PFSK-1 (cell line): Measurements from ENCODE around the gene NELFB.

Source experiments
- FOXP2 ChIP-seq: optimal IDR thresholded peaks from 2 replicates; pipeline ENCODE3; 2011; ENCODE audit warnings: borderline replicate concordance, control low read depth, inconsistent platforms; ENCODE audit not compliant: insufficient read depth; ENCODE audit errors: extremely low read length, extremely low read depth
- POLR2AphosphoS5 ChIP-seq: IDR thresholded peaks from 2 replicates; pipeline ENCODE4 v1.6.1; 2012; ENCODE audit warnings: low read depth, mild to moderate bottlenecking, control low read depth, low read length, moderate library complexity
- REST ChIP-seq, 2 experiments: IDR thresholded peaks; 2 replicates each; pipeline versions ENCODE4 v1.6.1 to v1.8.0; 2011 to 2012; ENCODE audit warnings: low read depth in 2 of 2, low read length in 2 of 2, control low read depth in 1 of 2, inconsistent platforms in 1 of 2, mild to moderate bottlenecking in 1 of 2, moderate library complexity in 1 of 2; ENCODE audit not compliant: insufficient read depth in 1 of 2
- SIN3A ChIP-seq: IDR thresholded peaks from 2 replicates; pipeline ENCODE4 v1.6.1; 2012; ENCODE audit warnings: mild to moderate bottlenecking, low read length, moderate library complexity, borderline replicate concordance; ENCODE audit not compliant: insufficient read depth
- TAF1 ChIP-seq: IDR thresholded peaks from 2 replicates; pipeline ENCODE4 v1.6.1; 2012; ENCODE audit warnings: low read length, control low read depth, borderline replicate concordance; ENCODE audit not compliant: insufficient read depth

Gene NELFB

GRCh38 chr9:137267933-137268355 is 12.8 kb downstream of the NELFB start:
- TF ChIP-seq SIN3A = no peak
- TF ChIP-seq REST (IDR thresholded peaks at IDR 0.05; ENCODE audit: insufficient read depth in 1 of 2, low read depth in 2 of 2, low read length in 2 of 2) = no peak
- TF ChIP-seq POLR2AphosphoS5 = no peak
- no peak for TF ChIP-seq TAF1
- TF ChIP-seq FOXP2 = no peak

GRCh38 chr9:137268538-137269201 is 13.5 kb downstream of the NELFB start:
- TF ChIP-seq TAF1 (no peak), REST (IDR thresholded peaks at IDR 0.05; ENCODE audit: insufficient read depth in 1 of 2, low read depth in 2 of 2, low read length in 2 of 2) (no peak), SIN3A (no peak), FOXP2 (no peak), POLR2AphosphoS5 (no peak)

- TF ChIP-seq TAF1 (no peak), REST (IDR thresholded peaks at IDR 0.05; ENCODE audit: insufficient read depth in 1 of 2, low read depth in 2 of 2, low read length in 2 of 2) (no peak), POLR2AphosphoS5 (no peak), FOXP2 (no peak), SIN3A (no peak)
These were observed 14.2 kb downstream of the NELFB start for GRCh38 chr9:137269231-137269772.

GRCh38 chr9:137270929-137271695 is 16.0 kb downstream of the NELFB start:
- TF ChIP-seq SIN3A (no peak), FOXP2 (no peak), TAF1 (no peak), REST (IDR thresholded peaks at IDR 0.05; ENCODE audit: insufficient read depth in 1 of 2, low read depth in 2 of 2, low read length in 2 of 2) (no peak), POLR2AphosphoS5 (no peak)
